Neural cell (in vitro differentiated cells): ENCODE results near the gene POLR2H. TPM values are rescaled to one million over a fixed set of nuclear protein-coding genes. Genes with fewer than 3 reads are reported as not detected.

ENCODE experiments used
- H2AFZ ChIP-seq: fragments of 200-600, 300-800 bp; sonication (generic), shearing (Covaris generic); 2 replicates; pipeline ENCODE4 v1.6.0; 2014; ENCODE audit warnings: low read depth, mild to moderate bottlenecking, antibody characterized with exemption, low read length, moderate library complexity
- H3F3A ChIP-seq: fragments of 200-600 bp; shearing (Covaris generic); 2 replicates; pipeline ENCODE4 v1.6.1; 2016; ENCODE audit warnings: mild to moderate bottlenecking, moderate library complexity, mixed read lengths, antibody characterized with exemption, low read length; ENCODE audit not compliant: insufficient read depth, poor library complexity, severe bottlenecking
- H3K27ac ChIP-seq: fragments of 200-600, 300-800 bp; sonication (generic), shearing (Covaris generic); 2 replicates; pipeline ENCODE4 v1.5.1; 2014; ENCODE audit warnings: mild to moderate bottlenecking, low read length, moderate library complexity
- H3K27me3 ChIP-seq: fragments of 300-800, 200-600 bp; sonication (generic), shearing (Covaris generic); 2 replicates; pipeline ENCODE4 v1.6.0; 2014; ENCODE audit warnings: mild to moderate bottlenecking, low read depth, low read length, moderate library complexity; ENCODE audit not compliant: insufficient read depth
- H3K36me3 ChIP-seq: fragments of 300-800, 200-600 bp; sonication (generic), shearing (Covaris generic); 2 replicates; pipeline ENCODE4 v1.5.1; 2014; ENCODE audit warnings: mild to moderate bottlenecking, antibody characterized with exemption, low read length, moderate library complexity; ENCODE audit not compliant: insufficient read depth
- H3K4me2 ChIP-seq: fragments of 300-800, 200-600 bp; sonication (generic), shearing (Covaris generic); 2 replicates; pipeline ENCODE4 v1.6.0; 2014; ENCODE audit warnings: mild to moderate bottlenecking, low read length
- H3K4me3 ChIP-seq: fragments of 300-800, 200-600 bp; sonication (generic), shearing (Covaris generic); 2 replicates; pipeline ENCODE4 v1.5.1; 2014; ENCODE audit warnings: mild to moderate bottlenecking, low read length, moderate library complexity
- H3K79me2 ChIP-seq: fragments of 200-600 bp; shearing (Covaris generic); replicated peaks from 2 replicates; pipeline ENCODE4 v1.6.0; 2014; ENCODE audit warnings: mild to moderate bottlenecking, low read length, moderate library complexity; ENCODE audit not compliant: insufficient read depth
- H3K9ac ChIP-seq: fragments of 300-800, 200-600 bp; sonication (generic), shearing (Covaris generic); 2 replicates; pipeline ENCODE4 v1.6.1; 2016; ENCODE audit warnings: mild to moderate bottlenecking, low read length, mixed read lengths
- H3K9me2 ChIP-seq: fragments of 200-600 bp; shearing (Covaris generic); 2 replicates; pipeline ENCODE4 v1.6.1; 2016; ENCODE audit warnings: mild to moderate bottlenecking, low read length, mixed read lengths; ENCODE audit not compliant: insufficient read depth
- H3K9me3 ChIP-seq: fragments of 200-600, 300-800 bp; sonication (generic), shearing (Covaris generic); 2 replicates; pipeline ENCODE4 v1.6.1; 2016; ENCODE audit warnings: mild to moderate bottlenecking, mixed run types, low read length, moderate library complexity, mixed read lengths
- H4K20me1 ChIP-seq: fragments of 200-600 bp; shearing (Covaris generic); 2 replicates; pipeline ENCODE4 v1.6.1; 2016; ENCODE audit warnings: mild to moderate bottlenecking, mixed run types; ENCODE audit not compliant: insufficient read depth
- EP300 ChIP-seq: fragments of 450-650 bp; conservative IDR thresholded peaks from 2 replicates; pipeline ENCODE4 v1.6.1; 2014; ENCODE audit warnings: antibody characterized with exemption, mild to moderate bottlenecking, moderate library complexity; ENCODE audit not compliant: poor library complexity, severe bottlenecking
- EZH2 ChIP-seq: fragments of 200-600, 300-800 bp; shearing (Covaris generic), sonication (generic); IDR thresholded peaks from 2 replicates; pipeline ENCODE4 v1.6.1; 2014; ENCODE audit warnings: antibody characterized with exemption, low read length, borderline replicate concordance, mild to moderate bottlenecking; ENCODE audit not compliant: insufficient read depth, poor library complexity, severe bottlenecking
- MXI1 ChIP-seq: fragments of 450-650 bp; conservative IDR thresholded peaks from 2 replicates; pipeline ENCODE4 v1.6.1; 2014; ENCODE audit warnings: antibody characterized with exemption, mild to moderate bottlenecking; ENCODE audit not compliant: poor library complexity, severe bottlenecking
- POLR2AphosphoS5 ChIP-seq: IDR thresholded peaks from 2 replicates; pipeline ENCODE4 v1.6.1; 2012
- RAD21 ChIP-seq: fragments of 450-650 bp; conservative IDR thresholded peaks from 2 replicates; pipeline ENCODE4 v1.6.1; 2014; ENCODE audit warnings: antibody characterized with exemption, mild to moderate bottlenecking, moderate library complexity
- SMC3 ChIP-seq: fragments of 450-650 bp; conservative IDR thresholded peaks from 2 replicates; pipeline ENCODE4 v1.6.1; 2014; ENCODE audit warnings: antibody characterized with exemption, mild to moderate bottlenecking, moderate library complexity; ENCODE audit not compliant: poor library complexity
- TAF1 ChIP-seq: IDR thresholded peaks from 2 replicates; pipeline ENCODE4 v1.6.1; 2012; ENCODE audit warnings: low read depth
- polyA plus RNA-seq: library from polyadenylated mRNA; depleted of rRNA; stranded (reverse); fragments of >200 nt; gene quantifications from 2 replicates; pipeline ENCODE4 v1.2.3, GENCODE V29; 2014
- TF ChIP-seq, protein P1 (sequence below): IDR thresholded peaks from 2 replicates; pipeline ENCODE4 v1.6.1; 2012; ENCODE audit warnings: borderline replicate concordance
- TF ChIP-seq, protein P2 (sequence below): fragments of 450-650 bp; IDR thresholded peaks from 2 replicates; pipeline ENCODE4 v1.5.1; 2014; ENCODE audit warnings: antibody characterized with exemption, mild to moderate bottlenecking, moderate library complexity; ENCODE audit not compliant: poor library complexity, severe bottlenecking

POLR2H gene
- polyA plus RNA-seq, 1 donor from 2014 or later, result 185 TPM

DNA sequence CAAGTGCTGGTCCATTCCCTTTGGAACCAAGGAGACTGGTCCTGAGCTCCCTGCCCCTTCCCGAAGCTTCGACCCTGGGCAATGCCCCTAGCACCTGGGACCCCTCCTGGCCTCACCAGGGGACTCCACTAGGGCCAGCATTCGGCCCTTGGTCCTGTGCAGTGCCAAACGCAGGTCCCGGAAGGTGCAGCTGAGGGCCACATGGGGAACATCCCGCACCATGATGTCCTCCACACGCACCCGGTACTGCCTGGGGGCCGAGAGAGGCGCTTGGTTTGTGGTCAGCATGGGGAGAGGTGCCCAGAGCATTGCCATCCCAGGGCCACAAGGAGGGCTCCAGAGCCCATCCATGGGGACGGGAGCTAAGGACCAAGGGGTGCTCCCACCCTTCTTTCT lies 8.0 kb upstream of the POLR2H start:
- H3K27ac ChIP-seq, result no peak overlapping the region
- H2AFZ ChIP-seq, result no peak overlapping the region
- H3K4me3 ChIP-seq, result no peak overlapping the region
- no peak overlapping the region for H3K9ac ChIP-seq
- H3K27me3 ChIP-seq, result no peaks in the 10 kb centered on the region
- H3K36me3 ChIP-seq, result no peaks in the 10 kb centered on the region
- no peaks in the 10 kb centered on the region for H4K20me1 ChIP-seq
- TF ChIP-seq SMC3, result no peak
- TF ChIP-seq, protein P1, sequence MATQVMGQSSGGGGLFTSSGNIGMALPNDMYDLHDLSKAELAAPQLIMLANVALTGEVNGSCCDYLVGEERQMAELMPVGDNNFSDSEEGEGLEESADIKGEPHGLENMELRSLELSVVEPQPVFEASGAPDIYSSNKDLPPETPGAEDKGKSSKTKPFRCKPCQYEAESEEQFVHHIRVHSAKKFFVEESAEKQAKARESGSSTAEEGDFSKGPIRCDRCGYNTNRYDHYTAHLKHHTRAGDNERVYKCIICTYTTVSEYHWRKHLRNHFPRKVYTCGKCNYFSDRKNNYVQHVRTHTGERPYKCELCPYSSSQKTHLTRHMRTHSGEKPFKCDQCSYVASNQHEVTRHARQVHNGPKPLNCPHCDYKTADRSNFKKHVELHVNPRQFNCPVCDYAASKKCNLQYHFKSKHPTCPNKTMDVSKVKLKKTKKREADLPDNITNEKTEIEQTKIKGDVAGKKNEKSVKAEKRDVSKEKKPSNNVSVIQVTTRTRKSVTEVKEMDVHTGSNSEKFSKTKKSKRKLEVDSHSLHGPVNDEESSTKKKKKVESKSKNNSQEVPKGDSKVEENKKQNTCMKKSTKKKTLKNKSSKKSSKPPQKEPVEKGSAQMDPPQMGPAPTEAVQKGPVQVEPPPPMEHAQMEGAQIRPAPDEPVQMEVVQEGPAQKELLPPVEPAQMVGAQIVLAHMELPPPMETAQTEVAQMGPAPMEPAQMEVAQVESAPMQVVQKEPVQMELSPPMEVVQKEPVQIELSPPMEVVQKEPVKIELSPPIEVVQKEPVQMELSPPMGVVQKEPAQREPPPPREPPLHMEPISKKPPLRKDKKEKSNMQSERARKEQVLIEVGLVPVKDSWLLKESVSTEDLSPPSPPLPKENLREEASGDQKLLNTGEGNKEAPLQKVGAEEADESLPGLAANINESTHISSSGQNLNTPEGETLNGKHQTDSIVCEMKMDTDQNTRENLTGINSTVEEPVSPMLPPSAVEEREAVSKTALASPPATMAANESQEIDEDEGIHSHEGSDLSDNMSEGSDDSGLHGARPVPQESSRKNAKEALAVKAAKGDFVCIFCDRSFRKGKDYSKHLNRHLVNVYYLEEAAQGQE, result no peak
- H3K9me2 ChIP-seq, result no peaks in the 10 kb centered on the region
- no peaks in the 10 kb centered on the region for H3K9me3 ChIP-seq
- no peak overlapping the region for H3K4me2 ChIP-seq
- no peaks in the 10 kb centered on the region for H3F3A ChIP-seq
- no peaks in the 10 kb centered on the region for H3K79me2 ChIP-seq

DNA sequence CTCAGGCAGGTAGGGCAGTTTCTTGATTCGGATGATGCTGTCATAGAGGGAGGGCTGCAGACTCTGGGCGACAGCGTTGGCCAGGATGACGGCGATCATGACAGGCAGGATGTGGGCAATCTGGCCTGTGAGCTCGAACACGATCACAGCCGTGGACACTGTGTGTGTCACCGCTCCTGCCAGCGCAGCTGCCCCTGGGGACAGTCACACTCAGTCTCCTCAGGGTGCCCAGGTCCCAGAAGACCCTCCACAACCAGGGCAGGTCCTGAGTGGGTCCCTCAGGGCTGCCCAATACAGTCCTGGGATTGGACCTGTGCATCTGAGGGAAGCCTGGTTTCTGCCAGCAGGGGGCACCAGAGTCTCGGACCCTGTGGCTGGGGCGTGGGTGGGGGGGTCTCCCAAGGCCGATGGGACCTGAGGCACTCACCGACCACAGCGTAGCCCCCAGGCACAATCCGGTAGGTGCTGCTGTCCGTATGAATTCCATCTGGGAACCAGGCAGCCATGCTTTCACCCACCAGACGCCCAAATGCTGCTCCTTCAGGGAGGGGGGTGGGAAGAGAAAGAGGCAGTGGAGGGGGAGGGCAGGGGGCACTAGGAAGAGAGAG lies 7.3 kb upstream of the POLR2H start:
- Histone ChIP-seq H4K20me1 (no peaks in the 10 kb centered on the region), H3K9me3 (no peaks in the 10 kb centered on the region), H2AFZ (no peak overlapping the region), H3K9ac (no peak overlapping the region), H3K9me2 (no peaks in the 10 kb centered on the region), H3K27me3 (no peaks in the 10 kb centered on the region), H3K27ac (no peak overlapping the region), H3K4me2 (no peak overlapping the region), H3K79me2 (no peaks in the 10 kb centered on the region), H3F3A (no peaks in the 10 kb centered on the region), H3K4me3 (no peak overlapping the region), H3K36me3 (no peaks in the 10 kb centered on the region)
- TF ChIP-seq POLR2AphosphoS5 (no peak), TAF1 (no peak), SMC3 (peak; percentile 30), MXI1 (no peak), EZH2 (no peak), EP300 (no peak), RAD21 (no peak)
- TF ChIP-seq, protein P1, result no peak
- TF ChIP-seq, protein P2, sequence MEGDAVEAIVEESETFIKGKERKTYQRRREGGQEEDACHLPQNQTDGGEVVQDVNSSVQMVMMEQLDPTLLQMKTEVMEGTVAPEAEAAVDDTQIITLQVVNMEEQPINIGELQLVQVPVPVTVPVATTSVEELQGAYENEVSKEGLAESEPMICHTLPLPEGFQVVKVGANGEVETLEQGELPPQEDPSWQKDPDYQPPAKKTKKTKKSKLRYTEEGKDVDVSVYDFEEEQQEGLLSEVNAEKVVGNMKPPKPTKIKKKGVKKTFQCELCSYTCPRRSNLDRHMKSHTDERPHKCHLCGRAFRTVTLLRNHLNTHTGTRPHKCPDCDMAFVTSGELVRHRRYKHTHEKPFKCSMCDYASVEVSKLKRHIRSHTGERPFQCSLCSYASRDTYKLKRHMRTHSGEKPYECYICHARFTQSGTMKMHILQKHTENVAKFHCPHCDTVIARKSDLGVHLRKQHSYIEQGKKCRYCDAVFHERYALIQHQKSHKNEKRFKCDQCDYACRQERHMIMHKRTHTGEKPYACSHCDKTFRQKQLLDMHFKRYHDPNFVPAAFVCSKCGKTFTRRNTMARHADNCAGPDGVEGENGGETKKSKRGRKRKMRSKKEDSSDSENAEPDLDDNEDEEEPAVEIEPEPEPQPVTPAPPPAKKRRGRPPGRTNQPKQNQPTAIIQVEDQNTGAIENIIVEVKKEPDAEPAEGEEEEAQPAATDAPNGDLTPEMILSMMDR, result peak; percentile 55
